Retinal pigment epithelial cell (primary cell): Measurements from ENCODE around the gene WDR55.
"Not testable (repeated sequence)": the region's sequence is repeated elsewhere in the genome, so short reads cannot be mapped to it uniquely, and the experiment has no call there.

Experiments
- DNase-seq: peaks from one replicate; pipeline ENCODE4 v3.0.0-alpha.2; 2010; ENCODE audit warnings: low read depth
- H3K4me3 ChIP-seq: 2 replicates; pipeline ENCODE4 v1.5.1; 2011; ENCODE audit warnings: mild to moderate bottlenecking, low read length, control low read depth, moderate library complexity
- TF ChIP-seq, protein P1 (sequence below): conservative IDR thresholded peaks from 2 replicates; pipeline ENCODE4 v1.5.1; 2011; ENCODE audit warnings: low read depth, low read length, control low read depth, inconsistent platforms

The WDR55 gene

DNA sequence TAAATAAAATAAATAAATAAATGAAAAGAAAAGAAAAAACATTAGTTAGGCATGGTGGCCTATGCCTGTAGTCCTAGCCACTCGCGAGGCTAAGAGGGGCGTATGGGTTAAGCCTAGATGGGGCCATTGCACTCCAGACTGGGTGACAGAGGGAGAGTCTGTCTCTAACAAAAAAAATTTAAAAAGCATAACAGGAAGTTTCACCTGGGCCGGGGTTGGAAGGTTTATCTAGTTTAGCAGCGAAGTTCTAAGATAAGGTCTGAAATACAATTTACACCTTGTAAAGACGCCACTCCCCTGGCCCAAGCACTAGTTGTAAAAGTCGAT is 53.5 kb downstream of the WDR55 start:
- TF ChIP-seq, protein P1, sequence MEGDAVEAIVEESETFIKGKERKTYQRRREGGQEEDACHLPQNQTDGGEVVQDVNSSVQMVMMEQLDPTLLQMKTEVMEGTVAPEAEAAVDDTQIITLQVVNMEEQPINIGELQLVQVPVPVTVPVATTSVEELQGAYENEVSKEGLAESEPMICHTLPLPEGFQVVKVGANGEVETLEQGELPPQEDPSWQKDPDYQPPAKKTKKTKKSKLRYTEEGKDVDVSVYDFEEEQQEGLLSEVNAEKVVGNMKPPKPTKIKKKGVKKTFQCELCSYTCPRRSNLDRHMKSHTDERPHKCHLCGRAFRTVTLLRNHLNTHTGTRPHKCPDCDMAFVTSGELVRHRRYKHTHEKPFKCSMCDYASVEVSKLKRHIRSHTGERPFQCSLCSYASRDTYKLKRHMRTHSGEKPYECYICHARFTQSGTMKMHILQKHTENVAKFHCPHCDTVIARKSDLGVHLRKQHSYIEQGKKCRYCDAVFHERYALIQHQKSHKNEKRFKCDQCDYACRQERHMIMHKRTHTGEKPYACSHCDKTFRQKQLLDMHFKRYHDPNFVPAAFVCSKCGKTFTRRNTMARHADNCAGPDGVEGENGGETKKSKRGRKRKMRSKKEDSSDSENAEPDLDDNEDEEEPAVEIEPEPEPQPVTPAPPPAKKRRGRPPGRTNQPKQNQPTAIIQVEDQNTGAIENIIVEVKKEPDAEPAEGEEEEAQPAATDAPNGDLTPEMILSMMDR: no peak
- no peak for DNase-seq
- peak overlapping the region; percentile 26 for H3K4me3 ChIP-seq

DNA sequence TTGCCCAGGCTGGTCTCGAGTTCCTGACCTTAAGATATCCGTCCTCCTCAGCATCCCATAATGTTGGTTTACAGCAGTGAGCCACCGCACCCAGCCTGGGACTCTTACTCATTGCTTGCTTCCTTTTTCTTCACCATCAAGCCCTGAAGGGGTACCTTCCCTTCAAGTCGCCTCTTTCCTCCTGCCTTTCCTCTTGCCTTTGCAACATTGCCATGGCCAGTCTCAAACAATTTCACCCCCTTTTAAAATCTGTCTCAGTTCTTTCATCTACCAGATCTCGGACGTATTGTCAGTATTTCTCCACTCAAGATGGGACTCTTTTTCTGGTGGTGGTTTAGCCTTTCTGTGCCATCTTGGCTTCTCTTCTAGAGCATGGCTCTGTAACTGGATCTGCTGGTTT is 56.0 kb downstream of the WDR55 start:
- DNase-seq, H3K4me3 ChIP-seq: not testable (repeated sequence)

DNA sequence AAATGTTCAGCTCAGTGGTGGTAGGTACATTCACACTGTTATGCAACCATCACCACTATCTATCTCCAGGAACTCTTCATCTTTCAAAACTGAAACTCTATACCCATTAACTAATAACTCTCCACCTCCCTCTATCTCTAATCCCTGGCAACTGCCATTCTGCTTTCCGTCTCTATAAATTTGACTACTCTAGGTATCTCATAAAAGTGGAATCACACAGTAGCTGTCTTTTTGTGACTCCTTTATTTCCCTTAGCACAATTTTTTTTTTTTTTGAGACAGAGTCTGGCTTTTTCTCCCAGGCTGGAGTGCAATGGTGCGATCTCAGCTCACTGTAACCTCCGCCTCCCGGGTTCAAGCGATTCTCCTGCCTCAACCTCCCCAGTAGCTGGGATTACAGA is 56.7 kb downstream of the WDR55 start:
- not testable (repeated sequence) for DNase-seq, H3K4me3 ChIP-seq
